ENCODE data around the gene HSD17B3. TPM values are rescaled to one million over a fixed set of nuclear protein-coding genes. Genes with fewer than 3 reads are reported as not detected.

HSD17B3 gene
- total and polyA plus RNA-seq, 8 donors: 0.55 to 4.6 (median 2.0) TPM; not detected in 4

- Histone ChIP-seq H3K36me3 (no peaks in the 10 kb centered on the region), H3K4me3 (no peak overlapping the region), H3K4me1 (no peaks in the 10 kb centered on the region), H3K27ac (no peak overlapping the region), H3K9me3 (peaks cover 3 to 22% (median 16%) of the 10 kb centered on the region in 4 donors), H3K27me3 (no peaks in the 10 kb centered on the region)
- WGBS, 5 donors: 89 to 96% (median 93%) methylated on average over 1 of the region's 1 CpG
- intact Hi-C loops (cut with DNase I; ENCODE audit: low total_unique reads): no loop called here
- TF ChIP-seq POLR2A (IDR thresholded peaks at IDR 0.05) (no peak), POLR2AphosphoS5 (IDR thresholded peaks at IDR 0.05) (no peak), EP300 (IDR thresholded peaks at IDR 0.05) (no peak)
- TF ChIP-seq, protein P1, sequence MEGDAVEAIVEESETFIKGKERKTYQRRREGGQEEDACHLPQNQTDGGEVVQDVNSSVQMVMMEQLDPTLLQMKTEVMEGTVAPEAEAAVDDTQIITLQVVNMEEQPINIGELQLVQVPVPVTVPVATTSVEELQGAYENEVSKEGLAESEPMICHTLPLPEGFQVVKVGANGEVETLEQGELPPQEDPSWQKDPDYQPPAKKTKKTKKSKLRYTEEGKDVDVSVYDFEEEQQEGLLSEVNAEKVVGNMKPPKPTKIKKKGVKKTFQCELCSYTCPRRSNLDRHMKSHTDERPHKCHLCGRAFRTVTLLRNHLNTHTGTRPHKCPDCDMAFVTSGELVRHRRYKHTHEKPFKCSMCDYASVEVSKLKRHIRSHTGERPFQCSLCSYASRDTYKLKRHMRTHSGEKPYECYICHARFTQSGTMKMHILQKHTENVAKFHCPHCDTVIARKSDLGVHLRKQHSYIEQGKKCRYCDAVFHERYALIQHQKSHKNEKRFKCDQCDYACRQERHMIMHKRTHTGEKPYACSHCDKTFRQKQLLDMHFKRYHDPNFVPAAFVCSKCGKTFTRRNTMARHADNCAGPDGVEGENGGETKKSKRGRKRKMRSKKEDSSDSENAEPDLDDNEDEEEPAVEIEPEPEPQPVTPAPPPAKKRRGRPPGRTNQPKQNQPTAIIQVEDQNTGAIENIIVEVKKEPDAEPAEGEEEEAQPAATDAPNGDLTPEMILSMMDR (IDR thresholded peaks at IDR 0.05): no peak
- no peak for DNase-seq
Observed at GRCh38 chr9:96270236-96270744, 31.7 kb downstream of the HSD17B3 start.

DNA sequence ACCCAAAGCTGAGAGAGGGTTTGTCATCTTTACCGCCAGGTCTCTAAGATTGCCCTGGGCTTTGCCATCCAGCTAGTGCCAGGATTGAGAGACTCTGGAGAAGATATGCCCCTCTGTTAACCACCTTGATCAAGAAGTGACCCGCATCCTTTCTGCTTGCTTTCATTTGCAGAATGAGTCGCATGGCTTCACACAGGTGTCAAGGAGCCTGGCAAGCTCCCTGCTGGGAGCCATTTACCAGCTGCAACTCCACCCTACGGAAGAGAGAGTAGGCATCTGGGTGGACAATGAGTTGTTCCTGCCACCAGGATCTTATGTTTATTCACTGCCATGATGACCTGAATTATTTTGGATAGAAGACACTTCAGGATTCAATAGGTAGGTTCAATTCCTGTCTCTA lies 43.0 kb downstream of the HSD17B3 start:
- intact Hi-C loops (cut with DNase I; ENCODE audit: low total_unique reads): no loop called here
- no peak overlapping the region for H3K27ac ChIP-seq
- no peaks in the 10 kb centered on the region for H3K9me3 ChIP-seq
- no peaks in the 10 kb centered on the region for H3K27me3 ChIP-seq
- no peak overlapping the region for H3K4me3 ChIP-seq
- H3K4me1 ChIP-seq: no peaks in the 10 kb centered on the region
- WGBS, 5 donors: 84 to 100% (median 89%) methylated on average over 4 of the region's 4 CpGs
- DNase-seq: no peak
- H3K36me3 ChIP-seq: no peaks in the 10 kb centered on the region
- TF ChIP-seq, protein P1 (IDR thresholded peaks at IDR 0.05): no peak
- TF ChIP-seq POLR2AphosphoS5 (IDR thresholded peaks at IDR 0.05) (no peak), POLR2A (IDR thresholded peaks at IDR 0.05) (no peak), EP300 (IDR thresholded peaks at IDR 0.05) (no peak)

DNA sequence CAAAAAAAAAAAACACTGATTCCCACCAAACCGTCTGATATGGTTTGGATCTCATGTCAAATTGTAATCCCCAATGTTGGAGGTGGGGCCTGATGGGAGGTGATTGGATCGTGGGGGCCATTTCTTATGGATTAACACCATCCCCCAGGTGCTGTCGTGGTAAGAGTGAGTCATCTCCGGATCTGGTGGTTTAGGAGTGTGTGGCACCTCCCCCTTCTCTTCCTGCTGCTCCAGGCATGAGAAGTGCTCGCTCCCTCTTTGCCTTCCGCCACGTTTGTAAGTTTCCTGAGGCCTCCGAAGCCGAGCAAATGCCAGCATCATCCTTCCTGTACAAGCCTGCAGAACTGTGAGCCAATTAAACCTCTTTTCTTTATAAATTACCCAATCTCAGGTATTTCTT lies 45.2 kb downstream of the HSD17B3 start:
- no peak overlapping the region for H3K27ac ChIP-seq
- no peak for DNase-seq
- TF ChIP-seq POLR2AphosphoS5 (IDR thresholded peaks at IDR 0.05): no peak
- H3K4me3 ChIP-seq: no peak overlapping the region
- H3K27me3 ChIP-seq: no peaks in the 10 kb centered on the region
- no peaks in the 10 kb centered on the region for H3K9me3 ChIP-seq
- 51 to 63% (median 58%) methylated on average over 9 of the region's 9 CpGs for WGBS, 5 donors
- H3K4me1 ChIP-seq: no peaks in the 10 kb centered on the region
- H3K36me3 ChIP-seq: no peaks in the 10 kb centered on the region
- intact Hi-C loops (cut with DNase I; ENCODE audit: low total_unique reads): no loop called here

- no peak for TF ChIP-seq POLR2AphosphoS5 (IDR thresholded peaks at IDR 0.05)
- TF ChIP-seq POLR2A (IDR thresholded peaks at IDR 0.05): no peak
- no peak for TF ChIP-seq EP300 (IDR thresholded peaks at IDR 0.05)
- TF ChIP-seq, protein P1 (IDR thresholded peaks at IDR 0.05): no peak
Observed at GRCh38 chr9:96255698-96256097, 46.3 kb downstream of the HSD17B3 start.

DNA sequence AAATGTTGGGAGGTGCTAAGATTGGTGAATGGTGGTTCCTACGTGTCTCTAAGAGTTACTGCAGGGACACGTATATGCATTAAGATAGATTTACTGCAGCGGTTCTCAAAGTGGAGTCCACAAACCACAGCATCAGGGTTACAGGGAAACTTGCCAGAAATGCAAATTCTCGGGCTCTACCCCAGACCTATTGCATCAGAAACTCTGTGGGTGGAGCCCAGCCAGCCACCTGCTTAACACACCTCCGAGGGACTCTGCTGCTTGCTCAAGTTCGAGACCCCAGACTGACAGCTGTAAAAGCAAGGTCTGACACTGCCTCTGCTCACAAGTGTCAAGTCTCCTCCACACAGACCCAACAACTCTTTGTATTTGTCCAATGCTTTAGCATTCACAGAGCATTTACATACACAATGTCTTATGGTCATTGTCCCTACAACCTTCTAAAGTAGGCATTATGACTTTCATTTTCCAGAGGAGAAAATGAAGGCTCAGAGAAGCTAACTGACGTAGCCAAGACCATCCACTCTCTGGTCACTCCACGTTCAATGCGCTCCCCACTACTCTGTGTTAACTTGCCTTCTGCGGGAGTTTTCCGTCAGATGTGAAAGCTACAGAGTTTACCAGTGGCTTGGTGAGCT lies 48.8 kb downstream of the HSD17B3 start:
- Histone ChIP-seq H3K27ac (no peak overlapping the region), H3K9me3 (no peaks in the 10 kb centered on the region), H3K36me3 (no peaks in the 10 kb centered on the region), H3K27me3 (no peaks in the 10 kb centered on the region), H3K4me3 (no peak overlapping the region), H3K4me1 (no peaks in the 10 kb centered on the region)
- WGBS, 5 donors: 70 to 76% (median 72%) methylated on average over 9 to 11 of the region's 11 CpGs
- DNase-seq: no peak
- TF ChIP-seq POLR2AphosphoS5 (IDR thresholded peaks at IDR 0.05) (no peak), EP300 (IDR thresholded peaks at IDR 0.05) (no peak), POLR2A (IDR thresholded peaks at IDR 0.05) (no peak)
- TF ChIP-seq, protein P1 (IDR thresholded peaks at IDR 0.05): no peak
- intact Hi-C loops (cut with DNase I; ENCODE audit: low total_unique reads): no loop called here

More at GRCh38 chr9:96255698-96256097, 46.3 kb downstream of the HSD17B3 start:
- intact Hi-C loops (cut with DNase I; ENCODE audit: low total_unique reads): no loop called here
- no peaks in the 10 kb centered on the region for H3K27me3 ChIP-seq
- H3K9me3 ChIP-seq: no peaks in the 10 kb centered on the region
- 75 to 88% (median 82%) methylated on average over 18 of the region's 18 CpGs for WGBS, 5 donors
- no peak overlapping the region for H3K27ac ChIP-seq
- H3K36me3 ChIP-seq: no peaks in the 10 kb centered on the region
- DNase-seq: no peak
- no peak overlapping the region for H3K4me3 ChIP-seq
- no peaks in the 10 kb centered on the region for H3K4me1 ChIP-seq
